ENCODE results near the gene CDH4. TPM values are rescaled to one million over a fixed set of nuclear protein-coding genes. Genes with fewer than 3 reads are reported as not detected.

The CDH4 gene
- total RNA-seq, 1 donor from 2014 or later = 0.08 TPM

GRCh38 chr20:61780066-61780465 is 528.0 kb downstream of the CDH4 start:
- no peak for DNase-seq (ENCODE audit: missing footprints)
- ATAC-seq = no peak
- intact Hi-C loops (cut with DNase I) = no loop called here

GRCh38 chr20:61784801-61785566 is 532.9 kb downstream of the CDH4 start:
- intact Hi-C loops (cut with DNase I) = no loop called here
- no peak for ATAC-seq
- no peak for DNase-seq (ENCODE audit: missing footprints)

- intact Hi-C loops (cut with DNase I) = no loop called here
- no peak for ATAC-seq
These were observed 533.4 kb downstream of the CDH4 start for GRCh38 chr20:61785567-61785816.

GRCh38 chr20:61786230-61786629 is 534.2 kb downstream of the CDH4 start:
- intact Hi-C loops (cut with DNase I) = no loop called here
- ATAC-seq (no peak), DNase-seq (ENCODE audit: missing footprints) (no peak)

More at GRCh38 chr20:61785567-61785816, 533.4 kb downstream of the CDH4 start:
- no peak for DNase-seq (ENCODE audit: missing footprints)

- no peak for ATAC-seq
- no peak for DNase-seq (ENCODE audit: missing footprints)
- intact Hi-C loops (cut with DNase I) = no loop called here
These were observed 536.3 kb downstream of the CDH4 start for GRCh38 chr20:61788343-61788742.

- ATAC-seq (no peak), DNase-seq (ENCODE audit: missing footprints) (no peak)
- intact Hi-C loops (cut with DNase I) = no loop called here
These were observed 537.3 kb downstream of the CDH4 start for GRCh38 chr20:61789329-61789728.

GRCh38 chr20:61790116-61790827 is 538.2 kb downstream of the CDH4 start:
- ATAC-seq = no peak
- no peak for DNase-seq (ENCODE audit: missing footprints)
- intact Hi-C loops (cut with DNase I) = no loop called here

- intact Hi-C loops (cut with DNase I) = no loop called here
- no peak for DNase-seq (ENCODE audit: missing footprints)
- no peak for ATAC-seq
These were observed 539.9 kb downstream of the CDH4 start for GRCh38 chr20:61791995-61792394.

- ATAC-seq = no peak
- intact Hi-C loops (cut with DNase I) = no loop called here
- no peak for DNase-seq (ENCODE audit: missing footprints)
These were observed 543.9 kb downstream of the CDH4 start for GRCh38 chr20:61795669-61796630.

- ATAC-seq (no peak), DNase-seq (ENCODE audit: missing footprints) (no peak)
- intact Hi-C loops (cut with DNase I) = no loop called here
These were observed 544.7 kb downstream of the CDH4 start for GRCh38 chr20:61796738-61797137.

GRCh38 chr20:61797200-61797599 is 545.1 kb downstream of the CDH4 start:
- intact Hi-C loops (cut with DNase I) = no loop called here
- no peak for ATAC-seq
- DNase-seq (ENCODE audit: missing footprints) = no peak

GRCh38 chr20:61797971-61798411 is 545.9 kb downstream of the CDH4 start:
- DNase-seq (ENCODE audit: missing footprints) (no peak), ATAC-seq (no peak)

GRCh38 chr20:61798632-61799031 is 546.6 kb downstream of the CDH4 start:
- ATAC-seq (no peak), DNase-seq (ENCODE audit: missing footprints) (no peak)
- intact Hi-C loops (cut with DNase I) = no loop called here

More at GRCh38 chr20:61797971-61798411, 545.9 kb downstream of the CDH4 start:
- intact Hi-C loops (cut with DNase I) = no loop called here

GRCh38 chr20:61799394-61799923 is 547.4 kb downstream of the CDH4 start:
- no peak for ATAC-seq
- intact Hi-C loops (cut with DNase I) = no loop called here

GRCh38 chr20:61799928-61800327 is 547.9 kb downstream of the CDH4 start:
- intact Hi-C loops (cut with DNase I) = no loop called here
- DNase-seq (ENCODE audit: missing footprints) = no peak
- no peak for ATAC-seq

More at GRCh38 chr20:61799394-61799923, 547.4 kb downstream of the CDH4 start:
- no peak for DNase-seq (ENCODE audit: missing footprints)

GRCh38 chr20:61800359-61801064 is 548.5 kb downstream of the CDH4 start:
- intact Hi-C loops (cut with DNase I) = no loop called here
- DNase-seq (ENCODE audit: missing footprints) = no peak

GRCh38 chr20:61801065-61801360 is 549.0 kb downstream of the CDH4 start:
- no peak for DNase-seq (ENCODE audit: missing footprints)
- ATAC-seq = no peak
- intact Hi-C loops (cut with DNase I) = no loop called here

More at GRCh38 chr20:61800359-61801064, 548.5 kb downstream of the CDH4 start:
- ATAC-seq = no peak

GRCh38 chr20:61801428-61801827 is 549.4 kb downstream of the CDH4 start:
- ATAC-seq = no peak
- intact Hi-C loops (cut with DNase I) = no loop called here
- DNase-seq (ENCODE audit: missing footprints) = no peak

All from Right ventricle myocardium inferior (tissue), 1 donor.